Measurements from ENCODE around the gene TMEM158.

The TMEM158 gene

DNA sequence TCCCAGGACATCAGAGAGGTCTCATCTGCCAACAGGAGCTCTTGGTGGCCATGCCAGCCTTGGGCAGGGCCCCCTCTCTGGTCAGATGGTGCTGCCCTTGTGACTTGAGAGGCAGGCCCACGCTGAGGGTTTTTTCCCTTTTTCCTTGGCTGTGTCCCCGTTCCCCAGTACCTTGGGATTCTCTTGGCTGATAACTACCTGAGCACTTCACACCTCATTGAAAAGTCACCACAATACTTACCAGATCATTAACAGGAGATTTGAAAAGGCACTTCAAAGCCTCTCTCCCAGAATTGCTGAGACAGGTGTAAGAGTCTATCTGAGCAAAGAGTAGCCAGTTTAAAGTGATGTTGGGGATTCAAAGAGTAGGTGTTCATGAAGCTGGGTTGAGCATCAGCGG lies 15.1 kb upstream of the TMEM158 start:
- no peak for DNase-seq (ENCODE audit: extremely low spot score)
- ChIA-PET POLR2A (no interaction called here), CTCF (no interaction called here)
- TF ChIP-seq ELF4 (IDR thresholded peaks at IDR 0.05) (no peak), HDGF (IDR thresholded peaks at IDR 0.05; ENCODE audit: borderline replicate concordance) (no peak), TARDBP (IDR thresholded peaks at IDR 0.05) (no peak), ARNT (IDR thresholded peaks at IDR 0.05) (no peak), ZNF384 (IDR thresholded peaks at IDR 0.05) (no peak), LEF1 (IDR thresholded peaks at IDR 0.05; ENCODE audit: borderline replicate concordance) (no peak), FOXA1 (IDR thresholded peaks at IDR 0.05) (no peak), FOXM1 (IDR thresholded peaks at IDR 0.05; ENCODE audit: borderline replicate concordance) (no peak)

GRCh38 chr3:45240292-45240691 lies 14.2 kb upstream of the TMEM158 start:
- ChIA-PET CTCF (no interaction called here), POLR2A (no interaction called here)
- TF ChIP-seq, protein P1, sequence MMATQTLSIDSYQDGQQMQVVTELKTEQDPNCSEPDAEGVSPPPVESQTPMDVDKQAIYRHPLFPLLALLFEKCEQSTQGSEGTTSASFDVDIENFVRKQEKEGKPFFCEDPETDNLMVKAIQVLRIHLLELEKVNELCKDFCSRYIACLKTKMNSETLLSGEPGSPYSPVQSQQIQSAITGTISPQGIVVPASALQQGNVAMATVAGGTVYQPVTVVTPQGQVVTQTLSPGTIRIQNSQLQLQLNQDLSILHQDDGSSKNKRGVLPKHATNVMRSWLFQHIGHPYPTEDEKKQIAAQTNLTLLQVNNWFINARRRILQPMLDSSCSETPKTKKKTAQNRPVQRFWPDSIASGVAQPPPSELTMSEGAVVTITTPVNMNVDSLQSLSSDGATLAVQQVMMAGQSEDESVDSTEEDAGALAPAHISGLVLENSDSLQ (IDR thresholded peaks at IDR 0.05): no peak
- no peak for TF ChIP-seq HDGF (IDR thresholded peaks at IDR 0.05; ENCODE audit: borderline replicate concordance)
- no peak for TF ChIP-seq TARDBP (IDR thresholded peaks at IDR 0.05)
- TF ChIP-seq FOXA1 (IDR thresholded peaks at IDR 0.05): no peak
- no peak for DNase-seq (ENCODE audit: extremely low spot score)

- DNase-seq (ENCODE audit: extremely low spot score): no peak
- ChIA-PET POLR2A (no interaction called here), CTCF (no interaction called here)
- TF ChIP-seq FOXA1 (IDR thresholded peaks at IDR 0.05) (no peak), ELF4 (IDR thresholded peaks at IDR 0.05) (no peak), HDGF (IDR thresholded peaks at IDR 0.05; ENCODE audit: borderline replicate concordance) (no peak), L3MBTL2 (conservative IDR thresholded peaks at IDR 0.05) (no peak), BHLHE40 (IDR thresholded peaks at IDR 0.05; ENCODE audit: borderline replicate concordance) (no peak), ARNT (IDR thresholded peaks at IDR 0.05) (no peak), SP1 (IDR thresholded peaks at IDR 0.05) (no peak), CTBP1 (IDR thresholded peaks at IDR 0.05; ENCODE audit: borderline replicate concordance) (no peak), FOXM1 (IDR thresholded peaks at IDR 0.05; ENCODE audit: borderline replicate concordance) (no peak)
These were observed 13.2 kb upstream of the TMEM158 start for GRCh38 chr3:45239254-45239653.

DNA sequence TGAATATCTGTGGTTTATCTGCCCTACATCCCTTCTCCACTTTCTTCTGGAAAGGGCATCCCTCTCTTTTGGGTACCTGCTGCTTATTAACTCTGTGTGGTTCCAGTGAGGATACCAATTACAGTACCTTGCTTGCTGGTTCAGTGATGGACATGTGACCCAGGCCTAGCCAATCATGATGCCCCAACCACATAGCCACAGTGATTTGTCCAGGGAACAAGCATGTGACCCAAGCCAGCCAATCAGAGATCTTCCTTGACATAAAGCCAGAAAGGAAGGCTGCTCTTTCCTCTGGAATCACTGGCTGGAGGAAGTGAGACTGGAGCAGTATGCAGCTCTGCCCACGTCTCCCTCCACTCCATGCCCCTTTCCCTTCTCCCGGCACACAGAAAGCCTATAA lies 10.9 kb upstream of the TMEM158 start:
- no peak for DNase-seq (ENCODE audit: extremely low spot score)
- no peak for TF ChIP-seq FOXK2 (IDR thresholded peaks at IDR 0.05)
- no peak for TF ChIP-seq LEF1 (IDR thresholded peaks at IDR 0.05; ENCODE audit: borderline replicate concordance)
- no peak for TF ChIP-seq ARNT (IDR thresholded peaks at IDR 0.05)
- no peak for TF ChIP-seq FOXA1 (IDR thresholded peaks at IDR 0.05)
- no peak for TF ChIP-seq SUZ12 (IDR thresholded peaks at IDR 0.05)
- no peak for TF ChIP-seq CTBP1 (IDR thresholded peaks at IDR 0.05; ENCODE audit: borderline replicate concordance)
- TF ChIP-seq HDGF (IDR thresholded peaks at IDR 0.05; ENCODE audit: borderline replicate concordance): no peak
- TF ChIP-seq ZNF384 (IDR thresholded peaks at IDR 0.05): no peak
- no peak for TF ChIP-seq FOXM1 (IDR thresholded peaks at IDR 0.05; ENCODE audit: borderline replicate concordance)
- ChIA-PET POLR2A (no interaction called here), CTCF (no interaction called here)

- ChIA-PET CTCF (no interaction called here), POLR2A (no interaction called here)
- TF ChIP-seq LEF1 (IDR thresholded peaks at IDR 0.05; ENCODE audit: borderline replicate concordance) (no peak), SP1 (IDR thresholded peaks at IDR 0.05) (no peak), L3MBTL2 (conservative IDR thresholded peaks at IDR 0.05) (no peak), BHLHE40 (IDR thresholded peaks at IDR 0.05; ENCODE audit: borderline replicate concordance) (no peak), FOXA1 (IDR thresholded peaks at IDR 0.05) (no peak), ELF4 (IDR thresholded peaks at IDR 0.05) (no peak), ZNF384 (IDR thresholded peaks at IDR 0.05) (no peak), HDGF (IDR thresholded peaks at IDR 0.05; ENCODE audit: borderline replicate concordance) (no peak), TARDBP (IDR thresholded peaks at IDR 0.05) (no peak), NFRKB (IDR thresholded peaks at IDR 0.05) (no peak), SUZ12 (IDR thresholded peaks at IDR 0.05) (no peak), CTBP1 (IDR thresholded peaks at IDR 0.05; ENCODE audit: borderline replicate concordance) (no peak), ARNT (IDR thresholded peaks at IDR 0.05) (no peak), FOXK2 (IDR thresholded peaks at IDR 0.05) (no peak), FOXM1 (IDR thresholded peaks at IDR 0.05; ENCODE audit: borderline replicate concordance) (no peak)
- TF ChIP-seq, protein P1 (IDR thresholded peaks at IDR 0.05): no peak
- DNase-seq (ENCODE audit: extremely low spot score): no peak
These were observed 9.3 kb upstream of the TMEM158 start for GRCh38 chr3:45235409-45235808.

DNA sequence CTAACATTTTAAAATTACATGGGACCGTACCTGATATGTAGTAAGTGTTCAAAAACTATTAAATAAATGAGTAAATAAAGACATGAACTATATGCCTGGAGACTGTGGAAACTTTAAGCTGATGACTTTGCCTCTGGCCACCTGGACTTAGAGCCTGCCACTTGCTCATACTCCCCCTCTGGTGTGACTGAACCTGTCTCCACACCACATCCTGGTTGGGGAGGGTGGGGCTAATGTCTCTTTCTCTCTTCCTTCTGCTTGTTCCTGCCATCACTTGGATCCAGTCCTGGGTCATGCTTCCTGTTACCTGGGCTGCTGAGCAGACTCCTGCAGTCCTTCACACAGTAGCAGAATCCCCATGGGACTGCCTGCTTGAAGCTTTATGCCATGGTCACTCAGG lies 8.2 kb upstream of the TMEM158 start:
- DNase-seq (ENCODE audit: extremely low spot score): no peak
- TF ChIP-seq LEF1 (IDR thresholded peaks at IDR 0.05; ENCODE audit: borderline replicate concordance) (no peak), ZNF384 (IDR thresholded peaks at IDR 0.05) (no peak), ELF4 (IDR thresholded peaks at IDR 0.05) (no peak), CTBP1 (IDR thresholded peaks at IDR 0.05; ENCODE audit: borderline replicate concordance) (no peak), SP1 (IDR thresholded peaks at IDR 0.05) (no peak)
- ChIA-PET POLR2A (no interaction called here), CTCF (no interaction called here)

- no peak for TF ChIP-seq NFRKB (IDR thresholded peaks at IDR 0.05)
- no peak for TF ChIP-seq CTBP1 (IDR thresholded peaks at IDR 0.05; ENCODE audit: borderline replicate concordance)
- TF ChIP-seq SUZ12 (IDR thresholded peaks at IDR 0.05): no peak
- TF ChIP-seq ARNT (IDR thresholded peaks at IDR 0.05): no peak
- TF ChIP-seq HDGF (IDR thresholded peaks at IDR 0.05; ENCODE audit: borderline replicate concordance): no peak
- no peak for TF ChIP-seq ELF4 (IDR thresholded peaks at IDR 0.05)
- no peak for TF ChIP-seq L3MBTL2 (conservative IDR thresholded peaks at IDR 0.05)
- TF ChIP-seq BHLHE40 (IDR thresholded peaks at IDR 0.05; ENCODE audit: borderline replicate concordance): no peak
- no peak for TF ChIP-seq ZNF384 (IDR thresholded peaks at IDR 0.05)
- no peak for TF ChIP-seq TARDBP (IDR thresholded peaks at IDR 0.05)
- no peak for TF ChIP-seq LEF1 (IDR thresholded peaks at IDR 0.05; ENCODE audit: borderline replicate concordance)
- TF ChIP-seq, protein P1 (IDR thresholded peaks at IDR 0.05): no peak
- no peak for DNase-seq (ENCODE audit: extremely low spot score)
- ChIA-PET POLR2A (no interaction called here), CTCF (no interaction called here)
These were observed 6.4 kb upstream of the TMEM158 start for GRCh38 chr3:45232521-45232920.

Data from HEK293T (cell line).